Mammary epithelial cell (primary cell): ENCODE data around the gene HTR7.

Experiments
- EZH2 ChIP-seq: IDR thresholded peaks from 2 replicates; pipeline ENCODE4 v1.6.1; 2012; ENCODE audit warnings: low read length, inconsistent platforms, borderline replicate concordance
- TF ChIP-seq, protein P1 (sequence below), 2 donors: IDR thresholded peaks in 1 of 2; conservative IDR thresholded peaks in 1 of 2; 2 replicates each; pipeline ENCODE4 v1.5.1; 2011 to 2012; ENCODE audit warnings: inconsistent platforms in 2 of 2, low read length in 2 of 2, mild to moderate bottlenecking in 2 of 2, control low read depth in 1 of 2, low read depth in 1 of 2; ENCODE audit not compliant: insufficient read depth in 1 of 2; ENCODE audit errors: extremely low read depth in 1 of 2

DNA sequence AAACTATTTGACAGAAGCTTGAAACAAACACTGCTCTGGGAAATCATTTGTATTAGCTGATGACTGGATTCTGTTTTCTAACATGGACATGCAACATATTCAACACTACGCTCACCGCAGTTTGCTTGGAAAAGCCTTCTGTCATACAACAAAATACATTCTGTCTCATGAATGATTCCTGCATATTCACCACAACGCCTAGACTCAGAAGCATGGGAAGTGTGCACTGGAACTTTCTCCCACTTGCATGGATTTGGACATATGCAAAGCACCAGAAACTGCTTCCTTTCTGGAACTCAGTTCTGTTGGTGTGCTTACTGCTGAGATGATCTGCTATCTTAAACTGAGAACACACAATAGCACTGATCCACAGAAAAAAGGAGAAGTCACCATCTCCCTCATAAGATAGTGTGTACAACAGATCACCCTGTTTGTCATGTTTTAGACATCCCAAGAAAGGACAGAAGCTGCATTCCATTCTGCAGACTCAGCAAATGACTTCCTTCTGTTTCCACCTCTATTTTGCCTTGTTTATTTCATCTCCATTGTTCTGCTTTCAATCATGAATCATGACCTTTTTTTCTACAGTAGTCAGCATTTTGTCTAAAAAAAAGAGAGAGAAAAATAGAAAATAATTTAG is 115.8 kb downstream of the HTR7 start:
- TF ChIP-seq, protein P1, sequence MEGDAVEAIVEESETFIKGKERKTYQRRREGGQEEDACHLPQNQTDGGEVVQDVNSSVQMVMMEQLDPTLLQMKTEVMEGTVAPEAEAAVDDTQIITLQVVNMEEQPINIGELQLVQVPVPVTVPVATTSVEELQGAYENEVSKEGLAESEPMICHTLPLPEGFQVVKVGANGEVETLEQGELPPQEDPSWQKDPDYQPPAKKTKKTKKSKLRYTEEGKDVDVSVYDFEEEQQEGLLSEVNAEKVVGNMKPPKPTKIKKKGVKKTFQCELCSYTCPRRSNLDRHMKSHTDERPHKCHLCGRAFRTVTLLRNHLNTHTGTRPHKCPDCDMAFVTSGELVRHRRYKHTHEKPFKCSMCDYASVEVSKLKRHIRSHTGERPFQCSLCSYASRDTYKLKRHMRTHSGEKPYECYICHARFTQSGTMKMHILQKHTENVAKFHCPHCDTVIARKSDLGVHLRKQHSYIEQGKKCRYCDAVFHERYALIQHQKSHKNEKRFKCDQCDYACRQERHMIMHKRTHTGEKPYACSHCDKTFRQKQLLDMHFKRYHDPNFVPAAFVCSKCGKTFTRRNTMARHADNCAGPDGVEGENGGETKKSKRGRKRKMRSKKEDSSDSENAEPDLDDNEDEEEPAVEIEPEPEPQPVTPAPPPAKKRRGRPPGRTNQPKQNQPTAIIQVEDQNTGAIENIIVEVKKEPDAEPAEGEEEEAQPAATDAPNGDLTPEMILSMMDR (conservative IDR thresholded peaks at IDR 0.05 in 1 of 2, IDR thresholded peaks at IDR 0.05 in 1 of 2; ENCODE audit: extremely low read depth in 1 of 2, insufficient read depth in 1 of 2, low read depth in 1 of 2, low read length in 2 of 2), result no peak
- TF ChIP-seq EZH2, result no peak
